Measurements from ENCODE around the gene SCTR. TPM values are rescaled to one million over a fixed set of nuclear protein-coding genes. Genes with fewer than 3 reads are reported as not detected.

The SCTR gene
- total and polyA plus RNA-seq, 11 donors: 0.28 to 2.2 (median 0.44) TPM; not detected in 2

DNA sequence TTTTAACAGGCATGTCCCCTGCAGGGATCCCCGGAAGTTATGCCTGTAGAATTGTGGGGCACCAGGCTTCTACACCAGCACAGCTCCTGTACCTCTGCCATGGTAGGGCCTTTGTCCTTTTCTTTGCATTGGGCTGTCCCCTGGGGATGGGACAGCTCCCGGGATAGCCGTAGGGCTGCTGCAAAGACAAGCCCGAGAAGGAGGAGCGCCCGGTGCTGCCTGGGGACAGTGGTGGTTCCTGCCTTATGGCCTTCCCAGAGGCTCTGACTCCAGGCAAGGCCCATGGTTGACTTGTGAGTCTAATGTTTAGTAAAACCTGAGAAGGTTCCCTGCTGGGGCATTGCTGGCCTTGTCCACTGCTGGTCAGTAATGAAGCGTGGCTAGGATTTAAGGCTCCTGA is 61.7 kb downstream of the SCTR start:
- peak in 1 of 5 donors; percentile 4 for DNase-seq
- TF ChIP-seq CTCF (IDR thresholded peaks at IDR 0.05) (no peak), POLR2A (IDR thresholded peaks at IDR 0.05) (no peak)
- 95 to 98% (median 96%) methylated on average over 5 to 7 of the region's 7 CpGs for WGBS, 4 donors
- Histone ChIP-seq H3K4me1 (no peaks in the 10 kb centered on the region), H3K36me3 (no peaks in the 10 kb centered on the region), H3K4me3 (no peak overlapping the region), H3K27ac (no peak overlapping the region), H3K27me3 (no peaks in the 10 kb centered on the region), H3K9me3 (no peaks in the 10 kb centered on the region)
- no peak for ATAC-seq
- intact Hi-C loops (cut with DNase I): loop anchor here in 1 of 10 donors (5.0 kb wide), 1 partner anchor 35 kb away; no protein-coding TSS in a partner anchor

DNA sequence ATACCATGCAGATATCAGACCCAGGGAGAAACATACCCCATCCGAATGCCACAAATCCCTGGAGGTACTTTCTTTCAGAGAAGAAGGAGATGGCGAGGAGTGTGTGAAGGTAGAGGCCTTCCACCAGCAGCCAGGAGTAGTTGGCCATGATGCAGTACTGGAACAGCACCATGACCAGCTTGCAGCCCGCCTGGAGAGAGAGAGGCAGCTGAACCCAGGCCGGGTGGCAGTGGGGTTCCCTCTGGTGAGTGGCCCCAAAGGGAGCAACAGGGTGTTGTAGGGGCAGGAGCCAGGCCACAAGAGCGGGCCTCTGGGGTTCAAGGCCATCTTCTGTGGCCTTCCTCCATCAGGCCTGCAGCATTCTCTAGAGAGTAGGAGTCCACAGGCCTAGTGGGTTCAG is 62.5 kb downstream of the SCTR start:
- TF ChIP-seq POLR2A (IDR thresholded peaks at IDR 0.05) (no peak), CTCF (IDR thresholded peaks at IDR 0.05) (no peak)
- no peak overlapping the region for H3K27ac ChIP-seq
- H3K4me1 ChIP-seq: no peaks in the 10 kb centered on the region
- 82 to 99% (median 96%) methylated on average over 5 of the region's 5 CpGs for WGBS, 4 donors
- intact Hi-C loops (cut with DNase I): loop anchor here in 1 of 10 donors (5.0 kb wide), 1 partner anchor 35 kb away; no protein-coding TSS in a partner anchor
- no peaks in the 10 kb centered on the region for H3K27me3 ChIP-seq
- H3K9me3 ChIP-seq: no peaks in the 10 kb centered on the region
- DNase-seq (peak in 2 of 5 donors; percentile 11 to 16), ATAC-seq (no peak)
- no peak overlapping the region for H3K4me3 ChIP-seq
- H3K36me3 ChIP-seq: no peaks in the 10 kb centered on the region

DNA sequence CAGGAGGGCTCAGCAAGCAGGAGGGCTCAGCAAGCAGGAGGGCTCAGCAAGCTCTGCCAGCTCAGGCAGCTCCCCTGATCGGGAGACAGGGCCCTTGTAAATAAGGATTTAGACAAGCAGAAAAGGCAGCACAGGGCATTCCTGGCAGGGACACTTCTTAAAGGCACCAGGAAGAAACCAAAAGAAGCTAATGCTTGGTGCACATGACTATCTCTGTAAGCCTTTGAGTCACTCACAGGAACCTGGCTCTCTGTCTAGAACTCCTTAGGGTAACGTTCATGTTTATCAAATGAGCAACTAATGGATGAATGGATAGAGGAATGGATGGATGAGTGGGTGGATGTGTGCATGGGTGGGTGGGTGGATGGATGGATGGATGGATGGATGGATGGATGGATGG is 64.2 kb downstream of the SCTR start:
- ATAC-seq (no peak), DNase-seq (no peak)
- Histone ChIP-seq H3K4me1 (peaks cover 0 to 2% (median 0%) of the 10 kb centered on the region in 12 donors), H3K36me3 (no peaks in the 10 kb centered on the region), H3K9me3 (no peaks in the 10 kb centered on the region), H3K27ac (no peak overlapping the region), H3K27me3 (no peaks in the 10 kb centered on the region), H3K4me3 (no peak overlapping the region)
- intact Hi-C loops (cut with DNase I): loop anchor here in 1 of 10 donors (5.0 kb wide), 1 partner anchor 33 kb away; no protein-coding TSS in a partner anchor
- TF ChIP-seq POLR2A (IDR thresholded peaks at IDR 0.05): no peak
- no peak for TF ChIP-seq CTCF (IDR thresholded peaks at IDR 0.05)
- WGBS, 4 donors: 77 to 85% (median 80%) methylated on average over 2 of the region's 2 CpGs

DNA sequence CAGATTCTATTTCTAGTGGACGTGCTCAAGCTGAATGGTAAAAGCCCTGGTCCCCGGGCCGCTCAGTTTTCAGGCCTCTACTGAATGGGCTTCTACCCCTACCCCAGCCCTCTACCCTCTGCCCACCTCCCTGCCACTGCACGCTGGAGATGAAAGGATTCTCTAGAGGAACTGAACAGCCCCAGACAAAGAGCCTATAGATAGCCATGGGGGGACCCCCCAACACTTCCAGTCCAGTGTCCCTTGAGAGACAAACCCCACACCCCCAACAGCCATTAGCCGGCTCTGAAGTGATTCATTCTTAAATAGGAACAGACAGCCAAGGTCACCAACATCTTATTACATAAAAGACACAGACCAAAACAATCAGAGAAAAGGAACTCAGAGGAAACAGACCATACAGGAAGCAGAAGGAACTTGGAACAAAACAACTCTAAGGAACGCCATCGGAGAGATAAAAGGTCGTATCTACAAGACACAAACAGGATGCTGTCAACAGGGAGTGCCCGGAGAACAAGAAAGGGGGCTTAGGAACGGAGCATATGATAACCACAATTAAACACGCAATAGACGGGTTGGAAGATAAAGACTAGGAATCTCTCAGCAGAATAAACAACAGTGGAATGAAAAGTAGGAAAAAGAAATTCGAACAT is 69.1 kb downstream of the SCTR start:
- H3K27ac ChIP-seq: no peak overlapping the region
- intact Hi-C loops (cut with DNase I): no loop called here
- ATAC-seq (peak in 1 of 4 donors; percentile 30), DNase-seq (peak in 1 of 5 donors; percentile 6)
- H3K4me3 ChIP-seq: no peak overlapping the region
- H3K4me1 ChIP-seq: peaks cover 0 to 3% (median 0%) of the 10 kb centered on the region in 12 donors
- WGBS, 4 donors: 39 to 47% (median 43%) methylated on average over 13 of the region's 13 CpGs
- H3K27me3 ChIP-seq: peaks cover 0 to 3% (median 0%) of the 10 kb centered on the region in 9 donors
- H3K9me3 ChIP-seq: no peaks in the 10 kb centered on the region
- TF ChIP-seq CTCF (IDR thresholded peaks at IDR 0.05) (no peak), POLR2A (IDR thresholded peaks at IDR 0.05) (no peak)
- no peaks in the 10 kb centered on the region for H3K36me3 ChIP-seq

Data from heart left ventricle (tissue), 16 donors.